ENCODE measurements around the gene PDE4B.

DNA sequence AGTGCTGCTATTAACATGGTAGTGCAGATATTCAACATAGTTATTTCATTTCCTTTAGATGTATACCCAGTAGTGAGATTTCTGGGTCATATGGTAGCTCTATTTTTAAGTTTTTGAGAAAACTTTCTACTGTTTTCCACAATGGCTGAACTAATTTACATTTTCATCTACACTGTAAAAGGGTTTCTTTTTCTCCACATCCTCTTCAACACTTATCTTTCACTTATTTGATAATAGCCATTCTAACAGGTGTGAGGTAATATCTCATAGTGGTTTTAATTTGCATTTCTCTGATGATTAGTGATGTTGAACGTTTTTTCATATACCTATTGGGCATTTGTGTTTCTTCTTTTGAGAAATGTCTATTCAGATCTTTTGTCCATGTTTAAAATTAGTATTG is 149.8 kb downstream of the PDE4B start:
- TF ChIP-seq, protein P1, sequence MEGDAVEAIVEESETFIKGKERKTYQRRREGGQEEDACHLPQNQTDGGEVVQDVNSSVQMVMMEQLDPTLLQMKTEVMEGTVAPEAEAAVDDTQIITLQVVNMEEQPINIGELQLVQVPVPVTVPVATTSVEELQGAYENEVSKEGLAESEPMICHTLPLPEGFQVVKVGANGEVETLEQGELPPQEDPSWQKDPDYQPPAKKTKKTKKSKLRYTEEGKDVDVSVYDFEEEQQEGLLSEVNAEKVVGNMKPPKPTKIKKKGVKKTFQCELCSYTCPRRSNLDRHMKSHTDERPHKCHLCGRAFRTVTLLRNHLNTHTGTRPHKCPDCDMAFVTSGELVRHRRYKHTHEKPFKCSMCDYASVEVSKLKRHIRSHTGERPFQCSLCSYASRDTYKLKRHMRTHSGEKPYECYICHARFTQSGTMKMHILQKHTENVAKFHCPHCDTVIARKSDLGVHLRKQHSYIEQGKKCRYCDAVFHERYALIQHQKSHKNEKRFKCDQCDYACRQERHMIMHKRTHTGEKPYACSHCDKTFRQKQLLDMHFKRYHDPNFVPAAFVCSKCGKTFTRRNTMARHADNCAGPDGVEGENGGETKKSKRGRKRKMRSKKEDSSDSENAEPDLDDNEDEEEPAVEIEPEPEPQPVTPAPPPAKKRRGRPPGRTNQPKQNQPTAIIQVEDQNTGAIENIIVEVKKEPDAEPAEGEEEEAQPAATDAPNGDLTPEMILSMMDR (IDR thresholded peaks at IDR 0.05): no peak
- no peak for TF ChIP-seq EP300 (IDR thresholded peaks at IDR 0.05)
